CMK (cell line): ENCODE data around the gene DLEU7.

ENCODE experiments used
- DNase-seq: peaks from one replicate; pipeline ENCODE4 v3.0.0-alpha.2; 2010; ENCODE audit warnings: low read depth

Gene DLEU7

GRCh38 chr13:50843257-50844083 lies at the start of gene DLEU7:
Gene DLEU7 (minus strand): TSS chr13:50843692. CDS start chr13:50843646, 46 bp downstream.
- DNase-seq = no peak

- DNase-seq = no peak
Measured at GRCh38 chr13:50892210-50892944, 48.9 kb upstream of the DLEU7 start.

DNA sequence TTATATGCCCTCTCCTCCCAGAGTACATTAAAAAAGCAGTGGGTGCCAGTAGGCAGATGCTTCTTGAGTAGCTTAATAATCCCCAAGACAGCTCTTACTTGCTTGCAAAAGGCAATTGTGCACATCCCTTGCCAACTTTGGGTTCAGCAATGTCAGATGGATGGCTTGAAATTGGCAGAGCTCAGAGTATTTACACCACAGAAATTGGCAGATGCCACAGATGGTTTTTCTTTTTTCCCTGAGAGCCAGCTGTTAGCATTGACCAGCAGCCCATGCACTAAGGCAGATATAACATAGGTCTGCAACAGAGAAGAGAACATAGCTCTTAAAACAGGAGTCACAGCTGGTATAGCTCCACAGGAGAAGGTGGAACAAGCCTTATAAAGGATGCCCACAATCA lies 47.7 kb upstream of the DLEU7 start:
- DNase-seq = no peak

- DNase-seq = no peak
Measured at GRCh38 chr13:50889317-50889716, 45.8 kb upstream of the DLEU7 start.

- DNase-seq = no peak
Measured at GRCh38 chr13:50888362-50888761, 44.9 kb upstream of the DLEU7 start.

DNA sequence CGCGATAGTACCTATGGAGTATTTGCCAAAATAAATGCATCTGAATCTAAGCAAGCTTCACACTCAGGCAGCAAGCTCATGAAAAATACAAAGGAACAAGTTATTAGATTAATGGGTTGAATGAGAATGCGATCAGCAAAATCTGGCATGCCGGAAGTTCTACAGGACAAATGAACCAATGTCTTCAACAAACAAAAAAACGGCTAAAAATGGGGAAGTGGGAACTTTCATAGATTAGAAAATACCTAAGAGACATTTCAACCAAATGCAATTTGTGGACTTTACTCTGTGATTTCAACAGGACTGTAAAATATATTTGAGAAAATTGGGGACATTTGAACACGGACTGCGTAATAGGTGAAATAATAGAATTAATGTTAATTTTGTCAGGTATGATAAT lies 43.7 kb upstream of the DLEU7 start:
- DNase-seq = no peak

GRCh38 chr13:50884265-50884664 lies 40.8 kb upstream of the DLEU7 start:
- DNase-seq = no peak

DNA sequence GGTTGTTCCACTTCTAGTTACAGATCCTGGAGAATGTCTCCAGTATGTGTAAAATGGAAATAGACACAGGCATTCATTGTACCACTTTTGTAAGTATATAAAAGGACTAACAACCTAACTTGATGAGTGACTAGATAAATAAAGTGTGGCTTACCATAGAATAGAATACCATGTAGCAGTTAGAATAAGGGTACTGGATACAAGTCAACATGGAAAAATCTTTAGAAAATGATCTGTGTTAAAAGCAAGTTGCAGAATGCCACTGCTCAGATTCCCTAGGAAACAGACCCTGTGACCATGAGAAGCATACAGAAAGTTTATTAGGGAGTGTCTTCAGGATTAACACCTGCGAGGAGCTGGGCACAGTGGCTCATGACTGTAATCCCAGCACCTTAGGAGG lies 40.2 kb upstream of the DLEU7 start:
- DNase-seq = no peak

- DNase-seq = no peak
Measured at GRCh38 chr13:50882816-50883435, 39.4 kb upstream of the DLEU7 start.

DNA sequence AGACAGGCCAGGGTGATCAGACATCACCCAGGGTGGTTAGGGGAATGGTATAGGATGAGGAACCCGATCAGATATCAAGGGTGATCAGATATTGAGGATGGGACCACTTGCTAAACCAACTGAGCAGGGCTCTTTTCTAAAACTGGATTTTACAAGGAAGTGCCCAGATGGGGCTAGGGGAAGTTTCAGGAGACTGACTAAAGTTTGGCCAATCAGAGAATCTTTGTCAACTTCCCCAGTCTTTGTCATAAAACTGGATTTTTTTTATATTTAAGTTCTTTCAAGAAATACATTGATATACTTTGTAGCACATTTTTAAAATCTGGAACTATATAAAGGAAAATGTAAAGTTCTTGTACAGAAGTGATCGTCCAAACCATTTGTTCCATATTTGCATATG lies 30.5 kb upstream of the DLEU7 start:
- DNase-seq = no peak

DNA sequence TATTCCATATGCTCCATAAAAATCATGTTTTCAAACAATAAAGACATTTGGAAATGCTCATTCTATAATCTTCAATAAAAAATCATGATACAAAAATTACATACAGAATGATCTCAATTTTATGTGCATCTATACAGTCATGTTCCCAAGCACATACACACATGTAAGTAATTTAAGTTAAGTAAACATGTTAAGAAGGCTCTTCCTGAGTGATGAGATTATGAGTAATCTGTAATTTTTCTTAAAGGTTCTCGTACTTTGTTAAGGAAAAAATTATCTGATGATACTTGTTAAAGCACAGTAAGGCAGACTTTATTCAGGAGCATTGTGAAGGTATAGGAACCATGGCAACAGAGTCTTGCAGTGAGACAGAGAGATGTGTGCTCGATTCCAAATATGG lies 30.0 kb upstream of the DLEU7 start:
- no peak for DNase-seq

- no peak for DNase-seq
Measured at GRCh38 chr13:50871405-50871804, 27.9 kb upstream of the DLEU7 start.

DNA sequence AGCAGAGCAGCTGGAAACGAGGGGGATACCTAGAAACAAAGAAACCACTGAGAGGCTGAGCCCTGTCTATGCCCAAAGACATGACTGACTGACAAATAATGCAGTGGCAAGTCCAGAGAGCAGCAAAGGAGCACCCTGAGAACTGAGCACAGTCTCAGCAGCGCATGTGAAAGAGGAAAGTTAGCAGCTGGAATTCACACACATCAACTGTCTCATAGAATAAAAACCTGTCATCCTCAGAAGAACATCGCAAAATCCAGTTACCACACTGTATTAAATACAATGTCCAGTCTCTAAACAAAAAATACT lies 24.1 kb upstream of the DLEU7 start:
- no peak for DNase-seq

DNA sequence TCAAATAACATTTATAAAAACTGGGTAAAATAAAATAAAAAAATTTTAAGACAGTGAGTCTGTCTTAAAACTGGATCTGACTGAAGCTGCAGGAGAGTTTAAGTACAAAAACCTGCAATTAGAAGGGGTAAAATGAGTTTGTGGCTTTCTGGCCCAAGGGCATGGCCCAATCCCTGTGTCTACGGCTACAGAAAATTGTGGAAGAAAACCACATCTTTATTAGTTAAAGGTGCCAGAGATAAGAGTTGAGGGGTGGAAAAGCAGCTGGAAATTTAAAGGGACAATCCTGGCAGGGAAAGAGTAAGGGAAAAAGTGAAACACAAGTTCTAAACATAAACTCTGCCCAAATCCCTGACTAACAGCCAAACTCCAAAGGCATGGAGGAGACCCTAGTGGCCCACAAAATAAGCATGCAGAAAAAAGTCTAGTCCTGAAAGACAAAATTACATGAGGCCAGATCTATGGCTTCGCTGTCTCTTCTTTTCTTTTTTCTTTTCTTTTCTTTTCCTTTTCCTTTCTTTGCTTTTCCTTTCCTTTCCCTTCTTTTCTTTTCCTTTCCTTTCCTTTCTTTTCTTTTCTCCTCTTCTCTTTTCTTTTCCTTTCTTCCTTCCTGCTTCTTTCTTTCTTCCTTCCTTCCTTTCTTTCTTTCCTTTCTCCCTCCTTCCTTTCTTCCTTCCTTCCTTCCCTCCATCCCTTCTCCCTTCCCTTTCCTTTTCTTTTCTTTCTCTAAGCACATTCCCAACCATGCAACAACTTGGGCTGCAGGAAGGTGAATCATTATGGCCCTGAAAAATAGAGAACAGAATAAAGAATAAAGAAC lies 23.5 kb upstream of the DLEU7 start:
- no peak for DNase-seq

GRCh38 chr13:50864492-50864891 lies 21.0 kb upstream of the DLEU7 start:
- no peak for DNase-seq

DNA sequence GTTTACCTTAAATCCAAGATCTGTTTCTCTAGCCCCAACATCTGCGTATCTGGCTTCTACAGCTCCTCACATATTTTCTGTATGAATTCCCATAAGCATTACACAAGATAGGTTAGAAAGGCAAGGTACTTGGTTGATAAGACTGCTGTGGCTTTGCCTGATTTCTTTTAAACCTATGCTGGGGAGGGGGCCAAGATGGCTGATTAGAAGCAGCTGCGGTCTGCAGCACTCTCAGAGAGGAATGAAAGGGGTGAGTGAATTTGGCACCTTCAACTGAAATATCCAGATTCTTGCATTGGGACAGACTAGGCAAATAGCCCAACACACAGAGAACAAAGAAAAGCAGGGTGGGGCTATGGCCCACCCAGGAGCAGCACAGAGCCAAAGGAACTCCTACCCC lies 12.2 kb upstream of the DLEU7 start:
- no peak for DNase-seq

DNA sequence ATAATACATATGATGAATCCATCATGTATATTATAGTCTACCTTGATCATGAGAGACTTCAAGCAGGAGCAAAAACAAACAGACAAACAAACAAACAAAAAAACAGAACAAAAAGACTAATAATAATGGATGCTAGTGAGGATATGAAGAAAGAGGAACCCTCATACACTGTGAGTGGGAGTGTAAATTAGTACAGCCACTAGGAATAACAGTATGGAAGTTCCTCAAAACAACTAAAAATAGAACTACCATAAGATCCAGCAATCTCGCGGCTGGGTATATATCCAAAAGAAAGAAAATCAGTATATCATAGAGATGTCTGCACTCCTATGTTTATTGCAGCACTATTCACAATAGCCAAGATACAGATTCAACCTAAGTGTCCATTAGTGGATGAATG lies 7.0 kb upstream of the DLEU7 start:
- no peak for DNase-seq

DNA sequence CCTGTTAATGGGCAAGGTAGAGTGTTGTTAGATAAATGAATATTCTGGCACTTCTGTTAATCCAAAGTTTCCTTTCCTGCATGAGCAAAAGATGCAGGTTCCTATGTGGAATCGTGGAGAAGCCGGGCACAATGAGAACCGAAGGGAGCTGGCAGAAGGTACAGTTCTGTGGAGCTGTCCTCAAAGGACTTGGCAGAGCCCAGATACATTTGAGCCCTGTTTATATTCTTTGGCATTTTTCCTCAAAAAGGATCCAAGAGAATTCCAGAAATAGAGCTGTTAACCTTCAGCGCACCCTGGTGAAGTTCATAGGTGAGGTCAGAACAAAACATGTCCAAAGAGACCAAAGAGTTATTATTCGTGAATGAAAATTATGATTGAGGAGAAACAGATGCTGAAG lies 4.0 kb upstream of the DLEU7 start:
- no peak for DNase-seq

- DNase-seq = no peak
Measured at GRCh38 chr13:50846861-50847475, 3.5 kb upstream of the DLEU7 start.

DNA sequence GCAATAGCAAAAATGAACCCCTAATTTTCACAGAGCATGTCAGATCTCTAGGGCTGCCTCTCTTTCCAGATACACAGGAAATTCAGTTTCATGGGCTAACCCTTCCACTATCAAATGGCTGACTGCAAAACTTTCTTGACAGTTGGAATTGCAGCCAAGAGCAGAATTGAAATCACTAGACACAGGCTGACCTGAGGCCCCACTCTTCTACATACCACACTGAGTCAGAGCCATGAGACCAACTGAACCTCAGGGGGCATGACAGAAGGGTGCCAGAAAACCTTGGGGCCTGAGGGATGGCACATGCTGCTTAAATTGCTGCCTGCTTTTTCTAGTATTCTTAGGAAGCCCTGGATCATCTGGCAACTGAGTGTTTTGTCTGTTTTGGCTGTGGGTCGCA lies 1.7 kb upstream of the DLEU7 start:
- DNase-seq = no peak

DNA sequence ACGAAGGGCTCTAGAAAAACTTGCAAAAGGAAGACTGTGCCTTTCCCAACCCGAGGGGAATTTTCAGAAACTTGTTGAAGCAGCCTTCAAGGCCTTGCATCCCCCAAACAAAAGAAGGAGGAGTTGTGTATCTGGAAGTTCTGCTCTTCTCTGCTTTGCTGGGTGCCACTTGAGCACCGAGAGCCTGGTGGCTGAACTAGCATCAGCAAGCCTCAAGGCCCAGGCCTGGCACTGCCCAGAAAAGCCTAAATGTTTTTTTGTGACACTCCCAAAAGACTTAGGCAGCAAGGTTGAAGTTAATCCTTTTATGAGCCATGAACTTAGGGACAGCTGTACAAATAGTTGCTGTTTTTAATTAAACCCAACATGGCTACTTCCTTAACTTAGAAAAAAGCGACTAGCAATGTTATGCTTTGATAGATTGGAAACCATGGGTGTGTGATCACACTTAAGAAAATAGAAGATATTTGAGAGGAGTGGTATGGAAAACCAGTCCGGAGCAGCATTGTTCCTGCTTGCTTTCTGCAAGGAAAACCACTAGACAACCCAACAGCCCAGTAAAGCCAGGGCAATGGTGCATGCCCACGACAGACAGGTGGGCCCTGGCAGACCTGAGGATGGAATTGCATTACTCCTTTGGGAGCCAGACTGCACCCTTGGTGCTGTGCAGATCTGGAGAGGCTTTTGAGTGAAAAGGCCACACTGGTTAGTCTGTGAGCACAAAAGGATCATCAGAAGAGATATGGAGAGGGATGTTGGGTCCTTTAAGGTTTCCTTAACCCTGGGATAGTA lies 788 bp upstream of the DLEU7 start:
- DNase-seq = no peak

DNA sequence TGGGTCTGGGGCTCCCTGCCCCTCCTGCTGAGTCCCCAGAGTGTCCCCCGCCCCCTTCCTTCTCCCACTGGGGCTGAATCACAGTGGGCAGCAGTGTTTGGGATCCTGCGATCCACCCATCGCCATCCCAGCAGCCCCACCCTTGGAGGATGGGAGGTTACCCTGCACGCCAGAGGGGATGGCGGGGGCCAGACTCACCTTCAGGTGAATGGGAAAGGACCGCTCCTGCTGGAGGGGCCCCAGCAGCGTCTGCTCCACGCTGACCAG lies 569 bp downstream of the DLEU7 start:
- no peak for DNase-seq
